ENCODE results near the gene ERI3. TPM values are rescaled to one million over a fixed set of nuclear protein-coding genes. Genes with fewer than 3 reads are reported as not detected.

The ERI3 gene
- total RNA-seq, 1 experiment from 2014 or later = 74.2 TPM

DNA sequence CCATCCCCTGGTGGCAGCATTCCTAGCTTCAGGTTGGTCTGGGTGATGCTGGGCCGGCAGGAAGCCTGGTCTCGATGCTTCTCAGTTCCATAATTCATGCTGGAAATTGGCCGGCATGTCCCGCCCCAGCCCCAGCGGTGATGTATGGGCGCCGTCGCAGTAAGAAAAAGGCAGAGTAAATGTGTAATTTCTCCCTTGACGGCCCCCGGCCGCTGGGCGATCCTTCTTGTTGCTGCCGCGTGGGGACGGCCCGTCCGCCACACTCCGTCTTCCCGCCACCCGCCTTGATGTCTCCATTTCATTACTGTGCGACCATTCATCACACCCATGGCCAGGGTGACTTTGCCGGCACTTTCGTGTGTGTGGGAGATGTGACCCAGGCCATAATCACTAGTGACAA lies 133.3 kb downstream of the ERI3 start:
- ATAC-seq = no peak

More for the DNA sequence above, 133.3 kb downstream of the ERI3 start:
- Histone ChIP-seq H3K9ac (ENCODE audit: low read length) (no peak overlapping the region), H3K9me3 (ENCODE audit: control insufficient read depth in 1 of 2, insufficient read depth in 1 of 2, low read depth in 1 of 2, low read length in 2 of 2) (no peaks in the 10 kb centered on the region), H3K27ac (ENCODE audit: low read depth, low read length) (no peak overlapping the region), H3K9me2 (ENCODE audit: insufficient read depth) (no peaks in the 10 kb centered on the region), H3K4me3 (replicated peaks in 1 of 2; ENCODE audit: low read depth in 1 of 2, low read length in 2 of 2) (no peak overlapping the region), H3K36me3 (ENCODE audit: control insufficient read depth in 1 of 2, insufficient read depth in 2 of 2, low read length in 2 of 2) (peaks cover 20 to 21% of the 10 kb centered on the region in 2 experiments), H3K4me2 (ENCODE audit: low read length) (no peak overlapping the region), H3K79me2 (ENCODE audit: insufficient read depth, low read length) (no peaks in the 10 kb centered on the region), H4K20me1 (ENCODE audit: insufficient read depth) (no peaks in the 10 kb centered on the region), H3K4me1 (ENCODE audit: control insufficient read depth in 1 of 2, insufficient read depth in 2 of 2, low read length in 2 of 2) (peaks cover 0 to 5% of the 10 kb centered on the region in 2 experiments; a peak in 1 of 4 replicates), H3K27me3 (ENCODE audit: insufficient read depth, low read length) (no peaks in the 10 kb centered on the region), H2AFZ (ENCODE audit: low read depth, low read length, poor library complexity, severe bottlenecking) (no peak overlapping the region)
- ChIA-PET RAD21 (ENCODE audit: low non-redundant PET in 1 of 2, low total read pairs in 2 of 2, uncharacterized antibody in 2 of 2, unreplicated experiment in 2 of 2) (no interaction called here), CTCF (no interaction called here), POLR2A (no interaction called here)
- TF ChIP-seq ZFX (IDR thresholded peaks at IDR 0.05) (no peak), POLR2A (IDR thresholded peaks at IDR 0.05; ENCODE audit: borderline replicate concordance, extremely low read depth, insufficient read depth, insufficient read length) (no peak), SRF (IDR thresholded peaks at IDR 0.05; ENCODE audit: low read depth) (no peak), ZNF274 (IDR thresholded peaks at IDR 0.05; ENCODE audit: low read depth, low read length) (no peak), EZH2phosphoT487 (IDR thresholded peaks at IDR 0.05; ENCODE audit: borderline replicate concordance) (no peak), ELF1 (IDR thresholded peaks at IDR 0.05; ENCODE audit: borderline replicate concordance, low read depth) (no peak), EGR1 (IDR thresholded peaks at IDR 0.05; ENCODE audit: low read depth) (no peak), EZH2 (IDR thresholded peaks at IDR 0.05) (no peak), RAD21 (IDR thresholded peaks at IDR 0.05; ENCODE audit: low read depth) (no peak), SP1 (IDR thresholded peaks at IDR 0.05; ENCODE audit: low read depth) (no peak), POLR2AphosphoS5 (IDR thresholded peaks at IDR 0.05; ENCODE audit: low read depth, low read length) (no peak), TCF7L2 (IDR thresholded peaks at IDR 0.05; ENCODE audit: borderline replicate concordance, extremely low read depth, insufficient read depth, insufficient read length) (no peak), YY1 (IDR thresholded peaks at IDR 0.05; ENCODE audit: extremely low read depth, insufficient replicate concordance, low read depth, low read length) (no peak), FOSL1 (IDR thresholded peaks at IDR 0.05; ENCODE audit: low read depth) (no peak)
- TF ChIP-seq, protein P1, sequence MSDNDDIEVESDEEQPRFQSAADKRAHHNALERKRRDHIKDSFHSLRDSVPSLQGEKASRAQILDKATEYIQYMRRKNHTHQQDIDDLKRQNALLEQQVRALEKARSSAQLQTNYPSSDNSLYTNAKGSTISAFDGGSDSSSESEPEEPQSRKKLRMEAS (IDR thresholded peaks at IDR 0.05) = no peak
- TF ChIP-seq, protein P2, sequence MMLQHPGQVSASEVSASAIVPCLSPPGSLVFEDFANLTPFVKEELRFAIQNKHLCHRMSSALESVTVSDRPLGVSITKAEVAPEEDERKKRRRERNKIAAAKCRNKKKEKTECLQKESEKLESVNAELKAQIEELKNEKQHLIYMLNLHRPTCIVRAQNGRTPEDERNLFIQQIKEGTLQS (IDR thresholded peaks at IDR 0.05) = no peak
- TF ChIP-seq, protein P3, sequence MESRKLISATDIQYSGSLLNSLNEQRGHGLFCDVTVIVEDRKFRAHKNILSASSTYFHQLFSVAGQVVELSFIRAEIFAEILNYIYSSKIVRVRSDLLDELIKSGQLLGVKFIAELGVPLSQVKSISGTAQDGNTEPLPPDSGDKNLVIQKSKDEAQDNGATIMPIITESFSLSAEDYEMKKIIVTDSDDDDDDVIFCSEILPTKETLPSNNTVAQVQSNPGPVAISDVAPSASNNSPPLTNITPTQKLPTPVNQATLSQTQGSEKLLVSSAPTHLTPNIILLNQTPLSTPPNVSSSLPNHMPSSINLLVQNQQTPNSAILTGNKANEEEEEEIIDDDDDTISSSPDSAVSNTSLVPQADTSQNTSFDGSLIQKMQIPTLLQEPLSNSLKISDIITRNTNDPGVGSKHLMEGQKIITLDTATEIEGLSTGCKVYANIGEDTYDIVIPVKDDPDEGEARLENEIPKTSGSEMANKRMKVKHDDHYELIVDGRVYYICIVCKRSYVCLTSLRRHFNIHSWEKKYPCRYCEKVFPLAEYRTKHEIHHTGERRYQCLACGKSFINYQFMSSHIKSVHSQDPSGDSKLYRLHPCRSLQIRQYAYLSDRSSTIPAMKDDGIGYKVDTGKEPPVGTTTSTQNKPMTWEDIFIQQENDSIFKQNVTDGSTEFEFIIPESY (IDR thresholded peaks at IDR 0.05; ENCODE audit: extremely low read depth, insufficient replicate concordance, low read length) = no peak
- TF ChIP-seq, protein P4, sequence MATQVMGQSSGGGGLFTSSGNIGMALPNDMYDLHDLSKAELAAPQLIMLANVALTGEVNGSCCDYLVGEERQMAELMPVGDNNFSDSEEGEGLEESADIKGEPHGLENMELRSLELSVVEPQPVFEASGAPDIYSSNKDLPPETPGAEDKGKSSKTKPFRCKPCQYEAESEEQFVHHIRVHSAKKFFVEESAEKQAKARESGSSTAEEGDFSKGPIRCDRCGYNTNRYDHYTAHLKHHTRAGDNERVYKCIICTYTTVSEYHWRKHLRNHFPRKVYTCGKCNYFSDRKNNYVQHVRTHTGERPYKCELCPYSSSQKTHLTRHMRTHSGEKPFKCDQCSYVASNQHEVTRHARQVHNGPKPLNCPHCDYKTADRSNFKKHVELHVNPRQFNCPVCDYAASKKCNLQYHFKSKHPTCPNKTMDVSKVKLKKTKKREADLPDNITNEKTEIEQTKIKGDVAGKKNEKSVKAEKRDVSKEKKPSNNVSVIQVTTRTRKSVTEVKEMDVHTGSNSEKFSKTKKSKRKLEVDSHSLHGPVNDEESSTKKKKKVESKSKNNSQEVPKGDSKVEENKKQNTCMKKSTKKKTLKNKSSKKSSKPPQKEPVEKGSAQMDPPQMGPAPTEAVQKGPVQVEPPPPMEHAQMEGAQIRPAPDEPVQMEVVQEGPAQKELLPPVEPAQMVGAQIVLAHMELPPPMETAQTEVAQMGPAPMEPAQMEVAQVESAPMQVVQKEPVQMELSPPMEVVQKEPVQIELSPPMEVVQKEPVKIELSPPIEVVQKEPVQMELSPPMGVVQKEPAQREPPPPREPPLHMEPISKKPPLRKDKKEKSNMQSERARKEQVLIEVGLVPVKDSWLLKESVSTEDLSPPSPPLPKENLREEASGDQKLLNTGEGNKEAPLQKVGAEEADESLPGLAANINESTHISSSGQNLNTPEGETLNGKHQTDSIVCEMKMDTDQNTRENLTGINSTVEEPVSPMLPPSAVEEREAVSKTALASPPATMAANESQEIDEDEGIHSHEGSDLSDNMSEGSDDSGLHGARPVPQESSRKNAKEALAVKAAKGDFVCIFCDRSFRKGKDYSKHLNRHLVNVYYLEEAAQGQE (IDR thresholded peaks at IDR 0.05; ENCODE audit: low read depth) = no peak
- TF ChIP-seq, protein P5, sequence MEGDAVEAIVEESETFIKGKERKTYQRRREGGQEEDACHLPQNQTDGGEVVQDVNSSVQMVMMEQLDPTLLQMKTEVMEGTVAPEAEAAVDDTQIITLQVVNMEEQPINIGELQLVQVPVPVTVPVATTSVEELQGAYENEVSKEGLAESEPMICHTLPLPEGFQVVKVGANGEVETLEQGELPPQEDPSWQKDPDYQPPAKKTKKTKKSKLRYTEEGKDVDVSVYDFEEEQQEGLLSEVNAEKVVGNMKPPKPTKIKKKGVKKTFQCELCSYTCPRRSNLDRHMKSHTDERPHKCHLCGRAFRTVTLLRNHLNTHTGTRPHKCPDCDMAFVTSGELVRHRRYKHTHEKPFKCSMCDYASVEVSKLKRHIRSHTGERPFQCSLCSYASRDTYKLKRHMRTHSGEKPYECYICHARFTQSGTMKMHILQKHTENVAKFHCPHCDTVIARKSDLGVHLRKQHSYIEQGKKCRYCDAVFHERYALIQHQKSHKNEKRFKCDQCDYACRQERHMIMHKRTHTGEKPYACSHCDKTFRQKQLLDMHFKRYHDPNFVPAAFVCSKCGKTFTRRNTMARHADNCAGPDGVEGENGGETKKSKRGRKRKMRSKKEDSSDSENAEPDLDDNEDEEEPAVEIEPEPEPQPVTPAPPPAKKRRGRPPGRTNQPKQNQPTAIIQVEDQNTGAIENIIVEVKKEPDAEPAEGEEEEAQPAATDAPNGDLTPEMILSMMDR (IDR thresholded peaks at IDR 0.05 in 2 of 3, conservative IDR thresholded peaks at IDR 0.05 in 1 of 3; ENCODE audit: borderline replicate concordance in 1 of 3, insufficient read depth in 1 of 3, low read depth in 2 of 3, low read length in 2 of 3) = no peak
- BruUV-seq (replicated peaks) = no TSS peak
- no peak for DNase-seq (ENCODE audit: low read depth, low spot score)
- intact Hi-C loops (cut with micrococcal nuclease) = no loop called here

All from HCT116 (cell line).